Stimulated activated memory B cell treated with anti-CD40 and anti-IgM and Interleukin-4, amounts not matched to agents 10 μg/mL and 1 μg/mL and 100 μg/mL, for 72 hours (primary cell): ENCODE data around the gene NR6A1.
"Not testable (repeated sequence)": the region's sequence is repeated elsewhere in the genome, so short reads cannot be mapped to it uniquely, and the experiment has no call there.

Experiments used
- ATAC-seq: fragments of 150-1000 bp; cut with Tn5 transposase; 2 replicates; pipeline ENCODE4 v1.10.0; 2021
- H3K27ac Mint-ChIP-seq: one replicate; pipeline ENCODE4 v1.8.0; 2022; ENCODE audit warnings: mild to moderate bottlenecking, mixed read lengths
- H3K27me3 Mint-ChIP-seq: one replicate; pipeline ENCODE4 v1.8.0; 2022; ENCODE audit warnings: mixed read lengths
- H3K36me3 Mint-ChIP-seq: one replicate; pipeline ENCODE4 v1.8.0; 2022; ENCODE audit warnings: mixed read lengths
- H3K4me1 Mint-ChIP-seq: one replicate; pipeline ENCODE4 v1.8.0; 2022; ENCODE audit warnings: mixed read lengths
- H3K4me3 Mint-ChIP-seq: one replicate; pipeline ENCODE4 v1.8.0; 2022; ENCODE audit warnings: mild to moderate bottlenecking, moderate library complexity, mixed read lengths
- H3K9me3 Mint-ChIP-seq: one replicate; pipeline ENCODE4 v1.8.0; 2022; ENCODE audit warnings: mixed read lengths

NR6A1 gene

DNA sequence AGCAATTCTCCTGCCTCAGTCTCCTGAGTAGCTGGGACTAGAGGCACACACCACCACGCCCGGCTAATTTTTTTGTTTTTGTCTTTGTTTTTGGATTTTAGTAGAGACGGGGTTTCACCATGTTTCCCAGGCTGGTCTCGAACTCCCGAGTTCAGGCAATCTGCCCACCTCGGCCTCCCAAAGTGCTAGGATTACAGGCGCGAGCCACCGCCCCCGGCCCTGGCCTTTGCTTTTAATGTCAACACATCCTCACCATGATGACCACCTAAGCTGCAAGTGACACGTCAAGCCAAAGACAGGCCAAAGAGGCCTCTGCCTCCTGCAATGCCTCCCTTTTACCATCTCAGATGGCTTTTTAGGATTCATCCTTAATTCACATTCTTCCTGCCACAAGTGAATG lies 142.4 kb downstream of the NR6A1 start:
- no peak for ATAC-seq
- no peak overlapping the region for H3K27ac Mint-ChIP-seq
- no peaks in the 10 kb centered on the region for H3K36me3 Mint-ChIP-seq
- no peaks in the 10 kb centered on the region for H3K27me3 Mint-ChIP-seq
- H3K4me3 Mint-ChIP-seq: no peak overlapping the region
- H3K4me1 Mint-ChIP-seq: no peaks in the 10 kb centered on the region
- H3K9me3 Mint-ChIP-seq: no peaks in the 10 kb centered on the region

- no peaks in the 10 kb centered on the region for H3K4me1 Mint-ChIP-seq
- H3K36me3 Mint-ChIP-seq: no peaks in the 10 kb centered on the region
- H3K27me3 Mint-ChIP-seq: no peaks in the 10 kb centered on the region
- no peak overlapping the region for H3K4me3 Mint-ChIP-seq
- H3K27ac Mint-ChIP-seq: no peak overlapping the region
- H3K9me3 Mint-ChIP-seq: no peaks in the 10 kb centered on the region
- ATAC-seq: no peak
Observed at GRCh38 chr9:124626276-124626675, 144.8 kb downstream of the NR6A1 start.

- no peaks in the 10 kb centered on the region for H3K9me3 Mint-ChIP-seq
- no peak overlapping the region for H3K4me3 Mint-ChIP-seq
Observed at GRCh38 chr9:124625087-124625486, 146.0 kb downstream of the NR6A1 start.

GRCh38 chr9:124624735-124624992 lies 146.4 kb downstream of the NR6A1 start:
- no peak for ATAC-seq
- Mint-ChIP-seq H3K27me3 (no peaks in the 10 kb centered on the region), H3K4me3 (no peak overlapping the region), H3K9me3 (no peaks in the 10 kb centered on the region), H3K4me1 (no peaks in the 10 kb centered on the region), H3K27ac (no peak overlapping the region), H3K36me3 (no peaks in the 10 kb centered on the region)

More at GRCh38 chr9:124625087-124625486, 146.0 kb downstream of the NR6A1 start:
- H3K27me3 Mint-ChIP-seq: no peaks in the 10 kb centered on the region
- H3K36me3 Mint-ChIP-seq: no peaks in the 10 kb centered on the region
- no peak overlapping the region for H3K27ac Mint-ChIP-seq
- no peak for ATAC-seq
- H3K4me1 Mint-ChIP-seq: no peaks in the 10 kb centered on the region

- Mint-ChIP-seq H3K4me1 (no peaks in the 10 kb centered on the region), H3K36me3 (no peaks in the 10 kb centered on the region)
Observed at GRCh38 chr9:124623966-124624734, 147.0 kb downstream of the NR6A1 start.

GRCh38 chr9:124622882-124623281 lies 148.2 kb downstream of the NR6A1 start:
- Mint-ChIP-seq H3K27me3 (no peaks in the 10 kb centered on the region), H3K4me3 (no peak overlapping the region), H3K36me3 (no peaks in the 10 kb centered on the region), H3K27ac (no peak overlapping the region), H3K9me3 (no peaks in the 10 kb centered on the region), H3K4me1 (no peaks in the 10 kb centered on the region)
- ATAC-seq: no peak

More at GRCh38 chr9:124623966-124624734, 147.0 kb downstream of the NR6A1 start:
- Mint-ChIP-seq H3K4me3 (no peak overlapping the region), H3K27me3 (no peaks in the 10 kb centered on the region), H3K9me3 (no peaks in the 10 kb centered on the region), H3K27ac (no peak overlapping the region)
- no peak for ATAC-seq

DNA sequence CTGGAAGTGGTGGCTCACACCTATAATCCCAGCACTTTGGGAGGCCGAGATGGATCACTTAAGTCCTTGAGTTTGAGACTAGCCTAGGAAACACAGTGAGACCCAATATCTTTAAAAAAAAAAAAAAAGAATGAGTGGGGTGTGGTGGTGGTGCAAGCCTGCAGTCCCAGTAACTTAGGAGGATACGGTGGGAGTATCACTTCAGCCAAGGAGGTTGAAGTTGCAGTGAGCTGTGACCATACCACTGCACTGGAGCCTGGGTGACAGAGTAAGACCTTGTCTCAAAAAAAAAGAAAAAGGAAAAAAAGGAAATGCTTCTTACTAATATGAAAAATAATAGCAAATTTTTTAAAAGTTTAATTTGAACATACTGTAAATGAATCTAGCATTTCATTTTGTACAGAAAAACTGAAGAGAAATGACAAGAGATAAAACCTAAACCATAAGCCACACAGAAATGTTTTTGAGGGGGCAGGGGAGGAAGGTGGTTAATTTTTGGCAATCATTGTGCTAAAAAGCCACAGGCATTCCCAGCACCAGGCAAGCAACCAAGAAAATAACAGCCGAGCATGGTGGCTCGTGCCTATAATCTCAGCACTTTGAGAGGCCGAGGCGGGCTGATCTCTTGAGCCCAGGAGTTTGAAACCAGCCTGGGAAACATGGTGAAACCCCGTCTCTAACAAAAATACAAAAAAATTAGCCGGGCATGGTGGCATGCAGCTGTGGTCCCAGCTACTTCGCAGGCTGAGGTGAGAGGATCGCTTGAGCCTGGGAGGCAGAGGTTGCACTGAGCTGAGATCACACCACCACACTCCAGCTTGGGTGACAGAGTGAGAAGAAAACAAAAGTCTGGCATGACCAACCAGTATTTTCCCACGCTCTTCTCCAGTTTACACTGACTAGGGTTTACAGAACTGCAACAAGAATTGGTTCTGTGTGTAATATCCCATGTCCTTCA lies 149.5 kb downstream of the NR6A1 start:
- no peaks in the 10 kb centered on the region for H3K9me3 Mint-ChIP-seq
- H3K36me3 Mint-ChIP-seq: no peaks in the 10 kb centered on the region
- no peak overlapping the region for H3K4me3 Mint-ChIP-seq
- no peaks in the 10 kb centered on the region for H3K4me1 Mint-ChIP-seq
- no peak overlapping the region for H3K27ac Mint-ChIP-seq
- ATAC-seq: no peak
- H3K27me3 Mint-ChIP-seq: no peaks in the 10 kb centered on the region

GRCh38 chr9:124618476-124618875 lies 152.6 kb downstream of the NR6A1 start:
- no peak overlapping the region for H3K27ac Mint-ChIP-seq
- no peaks in the 10 kb centered on the region for H3K4me1 Mint-ChIP-seq
- H3K27me3 Mint-ChIP-seq: no peaks in the 10 kb centered on the region
- no peak for ATAC-seq
- H3K9me3 Mint-ChIP-seq: no peaks in the 10 kb centered on the region
- H3K4me3 Mint-ChIP-seq: no peak overlapping the region
- H3K36me3 Mint-ChIP-seq: no peaks in the 10 kb centered on the region

DNA sequence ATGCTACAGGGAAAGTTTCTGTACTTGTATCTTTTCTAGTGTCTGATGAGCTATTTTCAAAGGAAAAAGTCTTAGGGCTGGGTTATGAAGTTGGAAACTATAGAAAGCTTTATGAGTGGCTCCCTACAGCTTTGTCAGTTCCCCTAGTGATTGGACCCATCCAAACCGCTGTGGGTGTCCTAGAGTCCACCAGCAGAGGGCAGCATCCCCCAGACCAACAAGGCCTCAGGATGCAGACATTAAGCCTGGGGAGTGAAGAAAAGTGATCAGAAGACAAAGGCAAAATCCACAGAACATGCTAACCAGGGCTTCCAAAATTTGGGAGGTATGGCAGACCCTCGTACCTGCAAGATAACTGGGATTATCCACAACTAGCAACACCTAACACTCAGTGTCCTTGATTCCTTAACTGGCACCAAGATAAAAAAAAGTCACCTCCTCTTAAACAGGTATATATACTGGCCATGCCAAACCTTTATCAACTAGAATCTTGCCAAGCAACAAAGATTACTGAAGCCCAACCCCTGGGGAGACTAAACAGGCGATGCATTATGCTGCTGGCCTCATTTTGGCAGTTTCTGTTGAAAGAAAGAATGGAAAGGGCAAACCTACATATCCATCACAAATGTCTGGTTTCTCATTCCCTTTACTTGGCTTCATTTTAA lies 153.5 kb downstream of the NR6A1 start:
- Mint-ChIP-seq H3K27me3 (peaks cover 5% of the 10 kb centered on the region), H3K9me3 (no peaks in the 10 kb centered on the region), H3K36me3 (no peaks in the 10 kb centered on the region), H3K4me1 (no peaks in the 10 kb centered on the region), H3K4me3 (no peak overlapping the region), H3K27ac (no peak overlapping the region)
- ATAC-seq: peak; percentile 78

DNA sequence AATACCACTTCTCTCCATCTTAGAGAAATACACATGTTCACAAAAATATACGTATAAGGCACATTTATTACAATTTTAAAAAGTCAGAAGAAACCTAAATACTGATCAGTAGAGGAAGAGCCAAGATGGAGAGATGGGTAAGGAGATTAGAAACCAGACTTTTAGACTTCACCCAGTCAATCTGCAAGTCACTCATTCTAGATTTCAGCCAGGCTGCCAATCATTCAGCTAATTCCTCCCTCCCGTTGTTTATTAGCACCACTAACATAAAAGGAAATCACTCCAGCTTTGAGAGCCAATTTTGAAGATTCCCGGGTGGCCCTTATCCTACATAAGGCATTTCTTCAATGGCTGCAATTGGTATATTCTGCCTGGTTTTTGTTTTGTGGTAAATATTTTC lies 154.2 kb downstream of the NR6A1 start:
- no peak overlapping the region for H3K4me3 Mint-ChIP-seq
- peaks cover 9% of the 10 kb centered on the region for H3K27me3 Mint-ChIP-seq
- no peaks in the 10 kb centered on the region for H3K4me1 Mint-ChIP-seq
- H3K36me3 Mint-ChIP-seq: no peaks in the 10 kb centered on the region
- no peaks in the 10 kb centered on the region for H3K9me3 Mint-ChIP-seq
- ATAC-seq: no peak
- no peak overlapping the region for H3K27ac Mint-ChIP-seq

DNA sequence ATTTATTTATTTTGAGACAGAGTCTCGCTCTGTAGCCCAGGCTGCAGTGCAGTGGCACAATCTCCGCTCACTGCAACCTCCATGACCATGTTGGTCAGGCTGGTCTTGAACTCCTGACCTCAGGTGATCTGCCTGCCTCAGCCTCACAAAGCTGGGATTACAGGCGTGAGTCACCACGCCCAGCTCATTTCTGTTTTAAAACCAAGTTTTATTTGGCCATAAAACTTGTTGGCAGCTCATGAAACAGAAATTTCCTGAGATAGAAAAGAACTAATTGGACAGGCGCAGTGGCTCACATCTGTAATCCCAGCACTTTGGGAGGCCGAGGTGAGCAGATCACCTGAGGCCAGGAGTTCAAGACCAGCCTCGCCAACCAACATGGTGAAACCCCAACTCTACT lies 155.3 kb downstream of the NR6A1 start:
- not testable (repeated sequence) for H3K36me3 Mint-ChIP-seq, ATAC-seq, H3K27ac Mint-ChIP-seq, H3K27me3 Mint-ChIP-seq, H3K9me3 Mint-ChIP-seq, H3K4me3 Mint-ChIP-seq, H3K4me1 Mint-ChIP-seq

DNA sequence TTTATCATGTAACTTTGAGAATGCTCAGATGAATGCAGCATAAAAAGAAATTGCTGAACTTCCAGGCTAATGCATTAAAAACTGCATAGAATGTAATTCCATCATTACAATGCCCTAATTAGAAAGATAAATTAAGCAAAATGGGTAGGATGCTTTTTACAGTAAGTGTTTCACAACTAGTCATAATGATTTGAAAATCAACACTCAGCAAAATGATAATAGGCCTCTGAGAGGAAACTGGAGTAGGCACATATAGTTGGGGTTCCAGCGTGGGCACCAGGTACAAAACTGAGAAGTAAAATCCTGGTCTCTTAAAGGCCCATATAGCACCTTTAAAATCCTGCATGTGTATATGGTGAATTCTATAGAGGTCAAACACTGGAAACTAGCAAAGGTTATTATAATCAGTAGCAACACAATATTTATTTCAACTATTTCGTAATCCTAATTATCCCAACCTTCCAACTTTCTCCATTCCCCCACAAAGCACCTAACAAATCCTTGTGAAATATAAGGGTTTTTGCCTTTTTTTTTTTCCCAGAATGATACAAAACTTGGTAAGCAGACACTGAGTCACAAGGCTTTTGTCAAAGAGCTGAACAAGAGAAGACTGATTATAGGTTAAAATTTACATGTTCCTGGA lies 155.9 kb downstream of the NR6A1 start:
- no peaks in the 10 kb centered on the region for H3K9me3 Mint-ChIP-seq
- H3K36me3 Mint-ChIP-seq: no peaks in the 10 kb centered on the region
- no peaks in the 10 kb centered on the region for H3K4me1 Mint-ChIP-seq
- H3K27me3 Mint-ChIP-seq: peaks cover 9% of the 10 kb centered on the region
- H3K27ac Mint-ChIP-seq: no peak overlapping the region
- H3K4me3 Mint-ChIP-seq: no peak overlapping the region
- ATAC-seq: no peak

DNA sequence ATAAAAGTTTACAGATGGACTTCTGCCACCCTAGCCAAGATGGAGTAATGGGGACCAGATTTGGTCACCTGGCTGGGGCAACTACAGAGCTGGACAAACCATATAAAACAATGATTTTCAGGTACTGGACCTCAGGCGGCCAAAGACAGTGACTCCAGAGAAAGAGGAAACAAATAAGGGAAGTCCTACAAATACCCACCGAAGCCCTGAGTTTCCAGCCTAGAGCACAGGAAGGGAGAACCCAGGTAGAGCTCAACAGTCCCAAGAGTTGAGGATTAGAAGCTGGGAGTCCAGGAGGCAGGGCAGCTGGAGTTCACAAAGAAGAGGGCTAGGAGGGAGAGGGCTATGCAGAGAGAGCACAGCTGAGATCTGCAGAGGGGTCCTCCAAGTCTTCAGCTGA lies 157.3 kb downstream of the NR6A1 start:
- peaks cover 9% of the 10 kb centered on the region for H3K27me3 Mint-ChIP-seq
- no peaks in the 10 kb centered on the region for H3K4me1 Mint-ChIP-seq
- ATAC-seq: no peak
- no peaks in the 10 kb centered on the region for H3K36me3 Mint-ChIP-seq
- no peak overlapping the region for H3K27ac Mint-ChIP-seq
- no peak overlapping the region for H3K4me3 Mint-ChIP-seq
- no peaks in the 10 kb centered on the region for H3K9me3 Mint-ChIP-seq

- H3K36me3 Mint-ChIP-seq: no peaks in the 10 kb centered on the region
- no peak overlapping the region for H3K27ac Mint-ChIP-seq
- no peaks in the 10 kb centered on the region for H3K9me3 Mint-ChIP-seq
- H3K4me1 Mint-ChIP-seq: no peaks in the 10 kb centered on the region
- no peak overlapping the region for H3K4me3 Mint-ChIP-seq
- peaks cover 9% of the 10 kb centered on the region for H3K27me3 Mint-ChIP-seq
- no peak for ATAC-seq
Observed at GRCh38 chr9:124611106-124611505, 160.0 kb downstream of the NR6A1 start.

DNA sequence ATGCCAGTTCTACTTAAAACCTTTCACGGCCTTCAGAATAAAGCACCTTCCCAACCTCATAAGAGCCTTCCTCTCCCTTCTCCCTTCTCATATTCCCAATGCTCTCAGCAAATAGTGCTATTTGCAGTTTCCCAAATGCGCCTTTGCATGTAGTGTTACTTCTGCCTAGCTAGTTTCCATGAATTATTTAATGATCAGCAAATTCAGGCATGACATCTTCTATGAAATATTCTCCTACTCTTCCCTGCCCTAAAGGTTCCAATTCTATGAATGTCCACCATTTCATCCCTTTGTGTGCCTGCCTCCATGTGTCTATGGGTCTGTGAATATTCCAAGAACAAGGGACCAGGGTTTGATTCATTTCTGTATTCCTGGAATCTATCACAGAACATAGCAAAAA lies 165.1 kb downstream of the NR6A1 start:
- Mint-ChIP-seq H3K4me3 (no peak overlapping the region), H3K27ac (no peak overlapping the region), H3K9me3 (no peaks in the 10 kb centered on the region), H3K27me3 (no peaks in the 10 kb centered on the region), H3K4me1 (no peaks in the 10 kb centered on the region), H3K36me3 (no peaks in the 10 kb centered on the region)
- ATAC-seq: no peak
